NCI-H345 treated with DMSO at 0.1 percent for 48 hours (cell line): ENCODE data around the gene CCDC82.

Experiments used
- DNase-seq: peaks from one replicate; lab custom pipeline; 2025; ENCODE audit not compliant: unreplicated experiment; lab: John Stamatoyannopoulos, UW

The CCDC82 gene

GRCh38 chr11:96329855-96330510 lies 59.7 kb downstream of the CCDC82 start:
- DNase-seq, result no peak

- DNase-seq, result no peak
Observed at GRCh38 chr11:96329419-96329818, 60.3 kb downstream of the CCDC82 start.

- no peak for DNase-seq
Observed at GRCh38 chr11:96328395-96329010, 61.2 kb downstream of the CCDC82 start.

- DNase-seq, result no peak
Observed at GRCh38 chr11:96326959-96327358, 62.8 kb downstream of the CCDC82 start.

- no peak for DNase-seq
Observed at GRCh38 chr11:96324912-96325311, 64.8 kb downstream of the CCDC82 start.

- no peak for DNase-seq
Observed at GRCh38 chr11:96323642-96323985, 66.1 kb downstream of the CCDC82 start.

- DNase-seq, result no peak
Observed at GRCh38 chr11:96322775-96323641, 66.7 kb downstream of the CCDC82 start.

- DNase-seq, result no peak
Observed at GRCh38 chr11:96321091-96321490, 68.6 kb downstream of the CCDC82 start.

- DNase-seq, result no peak
Observed at GRCh38 chr11:96319898-96320656, 69.6 kb downstream of the CCDC82 start.

- DNase-seq, result no peak
Observed at GRCh38 chr11:96318850-96319249, 70.9 kb downstream of the CCDC82 start.

- DNase-seq, result no peak
Observed at GRCh38 chr11:96318399-96318798, 71.3 kb downstream of the CCDC82 start.

- DNase-seq, result no peak
Observed at GRCh38 chr11:96317985-96318384, 71.7 kb downstream of the CCDC82 start.

GRCh38 chr11:96317571-96317970 lies 72.1 kb downstream of the CCDC82 start:
- DNase-seq, result no peak

GRCh38 chr11:96316869-96317268 lies 72.8 kb downstream of the CCDC82 start:
- DNase-seq, result no peak

GRCh38 chr11:96315476-96315875 lies 74.2 kb downstream of the CCDC82 start:
- DNase-seq, result no peak

GRCh38 chr11:96314326-96315020 lies 75.2 kb downstream of the CCDC82 start:
- no peak for DNase-seq

- no peak for DNase-seq
Observed at GRCh38 chr11:96313163-96313562, 76.5 kb downstream of the CCDC82 start.

- no peak for DNase-seq
Observed at GRCh38 chr11:96311120-96311568, 78.6 kb downstream of the CCDC82 start.

GRCh38 chr11:96310236-96310635 lies 79.5 kb downstream of the CCDC82 start:
- no peak for DNase-seq

GRCh38 chr11:96309643-96310017 lies 80.1 kb downstream of the CCDC82 start:
- no peak for DNase-seq
